Heart left ventricle (tissue), 16 donors: ENCODE results near the gene ENDOU. TPM values are rescaled to one million over a fixed set of nuclear protein-coding genes. Genes with fewer than 3 reads are reported as not detected.

Experiments
- ATAC-seq, 4 donors: fragments of 200-7000 bp; cut with Tn5 transposase; one replicate each; pipeline ENCODE4 v1.9.1; 2020 to 2022; ENCODE audit warnings: moderate library complexity in 4 of 4, mild to moderate bottlenecking in 3 of 4, moderate number of reproducible peaks in 1 of 4
- DNase-seq, 5 donors: peaks; one replicate each; pipeline ENCODE4 v3.0.0-alpha.2; 2020
- H3K27ac ChIP-seq, 12 donors: fragments of 200-600 bp; sonication (generic) in 4 of 12; one replicate each; pipeline versions ENCODE4 v1.5.0 to v1.8.0; 2016 to 2022; ENCODE audit warnings: mild to moderate bottlenecking in 2 of 12
- H3K27me3 ChIP-seq, 9 donors: fragments of 200-600 bp; sonication (generic) in 2 of 9; one replicate each; pipeline versions ENCODE4 v1.5.1 to v1.8.0; 2016 to 2022; ENCODE audit warnings: mild to moderate bottlenecking in 3 of 9
- H3K36me3 ChIP-seq, 9 donors: fragments of 200-600 bp; sonication (generic) in 2 of 9; one replicate each; pipeline versions ENCODE4 v1.5.0 to v1.8.0; 2018 to 2022; ENCODE audit warnings: mild to moderate bottlenecking in 2 of 9
- H3K4me1 ChIP-seq, 12 donors: fragments of 200-600 bp; sonication (generic) in 4 of 12; one replicate each; pipeline versions ENCODE4 v1.5.0 to v1.8.0; 2016 to 2022; ENCODE audit warnings: mild to moderate bottlenecking in 3 of 12
- H3K4me3 ChIP-seq, 12 donors: fragments of 200-600 bp; sonication (generic) in 4 of 12; one replicate each; pipeline versions ENCODE4 v1.5.0 to v1.8.0; 2017 to 2022; ENCODE audit warnings: mild to moderate bottlenecking in 9 of 12, moderate library complexity in 4 of 12
- H3K9me3 ChIP-seq, 12 donors: fragments of 200-600 bp; sonication (generic) in 4 of 12; one replicate each; pipeline versions ENCODE4 v1.5.0 to v1.8.0; 2016 to 2022; ENCODE audit warnings: mild to moderate bottlenecking in 1 of 12
- POLR2A ChIP-seq, 2 donors: fragments of 450-650 bp; IDR thresholded peaks; one replicate each; pipeline ENCODE4 v1.6.1; 2017; ENCODE audit warnings: antibody characterized with exemption in 2 of 2, mild to moderate bottlenecking in 2 of 2, moderate library complexity in 2 of 2
- WGBS, 4 donors: extraction: QIAGEN DNeasy Blood & Tissue Kit in 2 of 4; methylation state at CpG; one replicate each; pipeline versions ENCODE4 v1.1.5 to v1.1.7; 2013 to 2018; 5-methylcytosine and 5-hydroxymethylcytosine counted together
- intact Hi-C, 10 donors: fragments of 100-400 bp; cut with DNase I; formaldehyde crosslinking; loops; one replicate each; pipeline versions ENCODE4 v1.11.1 to v1.14.2; 2022
- polyA plus RNA-seq, 2 donors: library from polyadenylated mRNA; stranded (reverse); fragments of 200-250 nt; gene quantifications; one replicate each; pipeline ENCODE4 v1.2.3, GENCODE V29; 2013
- total RNA-seq, 9 donors: library from RNA; depleted of rRNA in 2 of 9; stranded (reverse); fragments of >200 nt in 2 of 9; fragmentation: NEBNext Ultra II Directional in 3 of 9; extraction: Animal tissue kit (Norgen Biotek cat#: 25700) in 3 of 9; gene quantifications; one replicate each; pipeline versions ENCODE4 v1.1.0 to v1.2.4, GENCODE V29; 2016 to 2023
- TF ChIP-seq, protein P1 (sequence below), 12 donors: fragments of 200-600 bp; sonication (generic) in 4 of 12; IDR thresholded peaks; one replicate each; pipeline versions ENCODE4 v1.5.0 to v1.8.0; 2018 to 2022; ENCODE audit warnings: antibody characterized with exemption in 12 of 12, mild to moderate bottlenecking in 5 of 12
- donor health status: ischemic (EF 13 %, LVEDD 7.1; RV severe dilation, severe dysfunction).
- donor health status: healthy with polysubstance abuse.
- donor health status: DM: no; HTN: yes; CAD: no.
- donor health status: DM: no; HTN: no; CAD: no.
- donor health status: ischemic (EF 25% LVEDD 6.9; RV normal size, moderate dysfunction).
- donor health status: ischemic (EF 25% LVEDD 5.7; RV mildly dilated, moderate dysfunction).
- donor health status: healthy.
- donor health status: DM: yes; HTN: yes; CAD: no.
- donor health status: ischemic (EF 35%, LVEDD 5.7; RV mildly dilated, moderate dysfunction).
- donor health status: nonischemic (EF 11% LVEDD 7.7; RV severe dilation, severe dysfunction).
- donor health status: DM: yes; HTN: yes; CAD: no.
- donor health status: PGD.
- donor health status: ischemic (EF 29% LVEDD 5.4; RV normal size, mild dysfunction).
- donor health status: nonischemic (EF 23%, LVEDD 6.1; RV moderate dilation, normal function).

Gene ENDOU
- total and polyA plus RNA-seq, 11 donors = 0.08 to 2.5 (median 0.27) TPM; not detected in 4

DNA sequence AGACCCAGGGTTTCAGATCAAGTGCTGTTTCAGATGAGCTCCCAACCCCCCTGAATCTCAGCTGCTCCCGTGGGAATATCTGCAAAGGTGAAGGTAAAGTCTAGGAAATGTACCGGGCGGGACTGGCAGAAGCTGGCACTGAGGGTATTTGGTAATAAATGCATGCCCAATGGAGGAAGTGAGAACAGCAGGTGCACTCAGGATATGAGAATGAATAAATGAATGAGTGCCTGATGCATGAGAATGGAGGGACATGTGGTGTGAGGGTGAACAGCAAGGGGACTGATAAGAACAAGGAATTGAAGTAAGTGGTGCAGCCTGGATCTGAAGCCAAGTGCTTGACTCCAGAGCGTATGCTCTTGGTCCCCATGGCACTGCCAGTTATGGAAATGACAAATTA is 21.8 kb upstream of the ENDOU start:
- Histone ChIP-seq H3K27ac (no peak overlapping the region), H3K9me3 (no peaks in the 10 kb centered on the region), H3K4me1 (peaks cover 0 to 37% (median 12%) of the 10 kb centered on the region in 12 donors), H3K36me3 (peaks cover 0 to 55% (median 12%) of the 10 kb centered on the region in 9 donors), H3K4me3 (no peak overlapping the region), H3K27me3 (no peaks in the 10 kb centered on the region)
- intact Hi-C loops = no loop called here
- DNase-seq (no peak), ATAC-seq (no peak)
- TF ChIP-seq, protein P1, sequence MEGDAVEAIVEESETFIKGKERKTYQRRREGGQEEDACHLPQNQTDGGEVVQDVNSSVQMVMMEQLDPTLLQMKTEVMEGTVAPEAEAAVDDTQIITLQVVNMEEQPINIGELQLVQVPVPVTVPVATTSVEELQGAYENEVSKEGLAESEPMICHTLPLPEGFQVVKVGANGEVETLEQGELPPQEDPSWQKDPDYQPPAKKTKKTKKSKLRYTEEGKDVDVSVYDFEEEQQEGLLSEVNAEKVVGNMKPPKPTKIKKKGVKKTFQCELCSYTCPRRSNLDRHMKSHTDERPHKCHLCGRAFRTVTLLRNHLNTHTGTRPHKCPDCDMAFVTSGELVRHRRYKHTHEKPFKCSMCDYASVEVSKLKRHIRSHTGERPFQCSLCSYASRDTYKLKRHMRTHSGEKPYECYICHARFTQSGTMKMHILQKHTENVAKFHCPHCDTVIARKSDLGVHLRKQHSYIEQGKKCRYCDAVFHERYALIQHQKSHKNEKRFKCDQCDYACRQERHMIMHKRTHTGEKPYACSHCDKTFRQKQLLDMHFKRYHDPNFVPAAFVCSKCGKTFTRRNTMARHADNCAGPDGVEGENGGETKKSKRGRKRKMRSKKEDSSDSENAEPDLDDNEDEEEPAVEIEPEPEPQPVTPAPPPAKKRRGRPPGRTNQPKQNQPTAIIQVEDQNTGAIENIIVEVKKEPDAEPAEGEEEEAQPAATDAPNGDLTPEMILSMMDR (IDR thresholded peaks at IDR 0.05) = no peak
- TF ChIP-seq POLR2A (IDR thresholded peaks at IDR 0.05) = no peak
- WGBS, 4 donors = 82 to 91% (median 89%) methylated on average over 4 of the region's 4 CpGs

- WGBS, 4 donors = 84 to 92% (median 90%) methylated on average over 7 of the region's 7 CpGs
- intact Hi-C loops = no loop called here
- peaks cover 0 to 37% (median 10%) of the 10 kb centered on the region in 12 donors for H3K4me1 ChIP-seq
- no peaks in the 10 kb centered on the region for H3K27me3 ChIP-seq
- H3K27ac ChIP-seq = no peak overlapping the region
- TF ChIP-seq, protein P1 (IDR thresholded peaks at IDR 0.05) = no peak
- no peak for TF ChIP-seq POLR2A (IDR thresholded peaks at IDR 0.05)
- peak in 1 of 5 donors; percentile 39 for DNase-seq
- peaks cover 0 to 50% (median 12%) of the 10 kb centered on the region in 9 donors for H3K36me3 ChIP-seq
- no peak for ATAC-seq
- H3K4me3 ChIP-seq = no peak overlapping the region
- no peaks in the 10 kb centered on the region for H3K9me3 ChIP-seq
Observed at GRCh38 chr12:47746523-47746922, 21.2 kb upstream of the ENDOU start.

DNA sequence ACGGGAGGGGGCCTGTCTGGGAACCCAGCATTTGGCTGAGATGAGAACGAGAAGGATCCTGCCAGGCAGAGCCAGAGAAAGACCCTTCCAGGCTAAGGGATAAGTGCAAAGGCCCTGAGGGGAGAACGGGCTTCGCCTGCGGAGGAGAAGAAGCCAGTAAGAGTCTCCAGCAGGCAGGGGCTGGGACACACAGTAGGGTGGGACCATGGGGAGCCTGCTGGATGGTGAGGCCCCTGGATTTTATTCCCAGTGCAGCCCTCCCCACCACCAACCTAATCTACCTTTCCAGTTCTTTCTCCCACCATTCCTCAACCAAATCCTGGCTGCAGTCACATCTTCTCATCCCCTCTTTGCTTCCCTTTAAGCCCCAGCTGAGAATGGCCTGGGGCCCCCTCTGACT is 20.8 kb upstream of the ENDOU start:
- ATAC-seq (no peak), DNase-seq (peak in 1 of 5 donors; percentile 24)
- no peak overlapping the region for H3K27ac ChIP-seq
- H3K4me3 ChIP-seq = no peak overlapping the region
- H3K4me1 ChIP-seq = peaks cover 1 to 37% (median 13%) of the 10 kb centered on the region in 12 donors
- intact Hi-C loops = no loop called here
- TF ChIP-seq POLR2A (IDR thresholded peaks at IDR 0.05) = no peak
- TF ChIP-seq, protein P1 (IDR thresholded peaks at IDR 0.05) = no peak
- peaks cover 0 to 49% (median 12%) of the 10 kb centered on the region in 9 donors for H3K36me3 ChIP-seq
- H3K9me3 ChIP-seq = no peaks in the 10 kb centered on the region
- no peaks in the 10 kb centered on the region for H3K27me3 ChIP-seq
- WGBS, 4 donors = 76 to 88% (median 86%) methylated on average over 5 of the region's 5 CpGs

- intact Hi-C loops = no loop called here
- DNase-seq (peak in 2 of 5 donors; percentile 21 to 59), ATAC-seq (peak in 2 of 4 donors; percentile 15 to 41)
- peaks cover 0 to 46% (median 12%) of the 10 kb centered on the region in 9 donors for H3K36me3 ChIP-seq
- no peaks in the 10 kb centered on the region for H3K9me3 ChIP-seq
- peaks cover 4 to 37% (median 18%) of the 10 kb centered on the region in 12 donors for H3K4me1 ChIP-seq
- H3K27ac ChIP-seq = no peak overlapping the region
- WGBS, 4 donors = 52 to 60% (median 58%) methylated on average over 16 of the region's 16 CpGs
- no peak for TF ChIP-seq POLR2A (IDR thresholded peaks at IDR 0.05)
- TF ChIP-seq, protein P1 (IDR thresholded peaks at IDR 0.05) = no peak
- no peaks in the 10 kb centered on the region for H3K27me3 ChIP-seq
- no peak overlapping the region for H3K4me3 ChIP-seq
Observed at GRCh38 chr12:47745485-47746041, 20.3 kb upstream of the ENDOU start.
